ENCODE measurements around the gene BPIFB4. TPM values are rescaled to one million over a fixed set of nuclear protein-coding genes. Genes with fewer than 3 reads are reported as not detected.
"Not testable (repeated sequence)": the region's sequence is repeated elsewhere in the genome, so short reads cannot be mapped to it uniquely, and the experiment has no call there.

The BPIFB4 gene
- total RNA-seq, 3 donors from 2014 or later, result not detected

- intact Hi-C loops (cut with DNase I; ENCODE audit: low total_unique reads), result loop anchor here (10.0 kb wide), 1 partner anchor 339 kb away; no protein-coding TSS in a partner anchor
- no peaks in the 10 kb centered on the region for H3K4me1 ChIP-seq
- no peaks in the 10 kb centered on the region for H3K27me3 ChIP-seq
- H3K27ac ChIP-seq, result no peak overlapping the region
- no peak for DNase-seq (ENCODE audit: low spot score in 2 of 2)
- H3K36me3 ChIP-seq, result no peaks in the 10 kb centered on the region
- H3K9me3 ChIP-seq, result no peaks in the 10 kb centered on the region
- no peak overlapping the region for H3K4me3 ChIP-seq
- TF ChIP-seq POLR2AphosphoS5 (IDR thresholded peaks at IDR 0.05) (no peak), POLR2A (IDR thresholded peaks at IDR 0.05) (no peak)
- TF ChIP-seq, protein P1, sequence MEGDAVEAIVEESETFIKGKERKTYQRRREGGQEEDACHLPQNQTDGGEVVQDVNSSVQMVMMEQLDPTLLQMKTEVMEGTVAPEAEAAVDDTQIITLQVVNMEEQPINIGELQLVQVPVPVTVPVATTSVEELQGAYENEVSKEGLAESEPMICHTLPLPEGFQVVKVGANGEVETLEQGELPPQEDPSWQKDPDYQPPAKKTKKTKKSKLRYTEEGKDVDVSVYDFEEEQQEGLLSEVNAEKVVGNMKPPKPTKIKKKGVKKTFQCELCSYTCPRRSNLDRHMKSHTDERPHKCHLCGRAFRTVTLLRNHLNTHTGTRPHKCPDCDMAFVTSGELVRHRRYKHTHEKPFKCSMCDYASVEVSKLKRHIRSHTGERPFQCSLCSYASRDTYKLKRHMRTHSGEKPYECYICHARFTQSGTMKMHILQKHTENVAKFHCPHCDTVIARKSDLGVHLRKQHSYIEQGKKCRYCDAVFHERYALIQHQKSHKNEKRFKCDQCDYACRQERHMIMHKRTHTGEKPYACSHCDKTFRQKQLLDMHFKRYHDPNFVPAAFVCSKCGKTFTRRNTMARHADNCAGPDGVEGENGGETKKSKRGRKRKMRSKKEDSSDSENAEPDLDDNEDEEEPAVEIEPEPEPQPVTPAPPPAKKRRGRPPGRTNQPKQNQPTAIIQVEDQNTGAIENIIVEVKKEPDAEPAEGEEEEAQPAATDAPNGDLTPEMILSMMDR (IDR thresholded peaks at IDR 0.05), result no peak
These were observed 34.0 kb downstream of the BPIFB4 start for GRCh38 chr20:33113387-33113908.

GRCh38 chr20:33115501-33115900, 36.1 kb downstream of the BPIFB4 start:
- not testable (repeated sequence) for H3K4me1 ChIP-seq

GRCh38 chr20:33119725-33120720, 40.6 kb downstream of the BPIFB4 start:
- Histone ChIP-seq H3K4me3 (no peak overlapping the region), H3K36me3 (no peaks in the 10 kb centered on the region), H3K4me1 (no peaks in the 10 kb centered on the region), H3K27me3 (no peaks in the 10 kb centered on the region), H3K9me3 (no peaks in the 10 kb centered on the region), H3K27ac (no peak overlapping the region)
- TF ChIP-seq POLR2AphosphoS5 (IDR thresholded peaks at IDR 0.05) (no peak), POLR2A (IDR thresholded peaks at IDR 0.05) (no peak)
- TF ChIP-seq, protein P1 (IDR thresholded peaks at IDR 0.05), result no peak
- no peak for DNase-seq (ENCODE audit: low spot score in 2 of 2)
- intact Hi-C loops (cut with DNase I; ENCODE audit: low total_unique reads), result loop anchor here (10.0 kb wide), 1 partner anchor 345 kb away; no protein-coding TSS in a partner anchor

More at GRCh38 chr20:33115501-33115900, 36.1 kb downstream of the BPIFB4 start:
- not testable (repeated sequence) for DNase-seq (ENCODE audit: low spot score in 2 of 2); H3K4me3 ChIP-seq; H3K36me3 ChIP-seq; H3K9me3 ChIP-seq; H3K27me3 ChIP-seq; H3K27ac ChIP-seq
- intact Hi-C loops (cut with DNase I; ENCODE audit: low total_unique reads), result loop anchor here (10.0 kb wide), 1 partner anchor 341 kb away; no protein-coding TSS in a partner anchor

GRCh38 chr20:33120934-33121333, 41.5 kb downstream of the BPIFB4 start:
- H3K4me1 ChIP-seq, result no peaks in the 10 kb centered on the region
- TF ChIP-seq POLR2A (IDR thresholded peaks at IDR 0.05) (no peak), POLR2AphosphoS5 (IDR thresholded peaks at IDR 0.05) (no peak)
- TF ChIP-seq, protein P1 (IDR thresholded peaks at IDR 0.05), result no peak
- no peaks in the 10 kb centered on the region for H3K36me3 ChIP-seq
- H3K4me3 ChIP-seq, result no peak overlapping the region
- no peak for DNase-seq (ENCODE audit: low spot score in 2 of 2)
- intact Hi-C loops (cut with DNase I; ENCODE audit: low total_unique reads), result no loop called here
- H3K9me3 ChIP-seq, result no peaks in the 10 kb centered on the region
- no peaks in the 10 kb centered on the region for H3K27me3 ChIP-seq
- H3K27ac ChIP-seq, result no peak overlapping the region

- H3K4me1 ChIP-seq; H3K4me3 ChIP-seq; intact Hi-C loops (cut with DNase I; ENCODE audit: low total_unique reads); H3K27me3 ChIP-seq; DNase-seq (ENCODE audit: low spot score in 2 of 2); H3K27ac ChIP-seq; H3K9me3 ChIP-seq; H3K36me3 ChIP-seq: not testable (repeated sequence)
These were observed 42.9 kb downstream of the BPIFB4 start for GRCh38 chr20:33122297-33122696.

GRCh38 chr20:33124261-33124660, 44.8 kb downstream of the BPIFB4 start:
- H3K27ac ChIP-seq, result no peak overlapping the region
- DNase-seq (ENCODE audit: low spot score in 2 of 2), result no peak
- H3K4me1 ChIP-seq, result no peaks in the 10 kb centered on the region
- TF ChIP-seq POLR2AphosphoS5 (IDR thresholded peaks at IDR 0.05) (no peak), POLR2A (IDR thresholded peaks at IDR 0.05) (no peak)
- TF ChIP-seq, protein P1 (IDR thresholded peaks at IDR 0.05), result no peak
- H3K27me3 ChIP-seq, result no peaks in the 10 kb centered on the region
- no peaks in the 10 kb centered on the region for H3K9me3 ChIP-seq
- H3K4me3 ChIP-seq, result no peak overlapping the region
- intact Hi-C loops (cut with DNase I; ENCODE audit: low total_unique reads), result no loop called here
- H3K36me3 ChIP-seq, result no peaks in the 10 kb centered on the region
